OCI-LY3 (cell line): ENCODE measurements around the gene SCUBE3.

Experiments
- EZH2phosphoT487 ChIP-seq: fragments of 200-600 bp; shearing (Covaris generic); IDR thresholded peaks from 2 replicates; pipeline ENCODE4 v1.6.1; 2018; ENCODE audit warnings: antibody characterized with exemption, mixed run types, low read depth
- TF ChIP-seq, protein P1 (sequence below): fragments of 200-600, 300-600 bp; sonication (generic); IDR thresholded peaks from 2 replicates; pipeline ENCODE4 v1.5.1; 2014; ENCODE audit warnings: antibody characterized with exemption, low read length, low read depth

DNA sequence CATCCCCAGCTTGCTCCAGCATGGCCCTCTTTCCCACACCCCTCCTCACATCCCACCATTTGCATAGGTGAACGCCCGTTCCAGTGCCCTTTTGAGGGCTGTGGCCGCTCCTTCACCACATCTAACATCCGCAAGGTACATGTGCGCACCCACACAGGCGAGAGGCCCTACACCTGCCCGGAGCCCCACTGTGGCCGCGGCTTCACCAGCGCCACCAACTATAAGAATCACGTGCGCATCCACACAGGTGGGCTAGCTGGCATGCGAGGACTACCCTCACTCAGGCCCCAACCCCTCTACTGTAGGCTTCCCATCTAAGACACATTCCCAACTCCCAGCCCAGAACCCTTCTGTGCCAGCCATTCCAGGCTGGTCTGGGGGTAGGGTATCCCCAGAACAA, 77.7 kb downstream of the SCUBE3 start:
- TF ChIP-seq, protein P1, sequence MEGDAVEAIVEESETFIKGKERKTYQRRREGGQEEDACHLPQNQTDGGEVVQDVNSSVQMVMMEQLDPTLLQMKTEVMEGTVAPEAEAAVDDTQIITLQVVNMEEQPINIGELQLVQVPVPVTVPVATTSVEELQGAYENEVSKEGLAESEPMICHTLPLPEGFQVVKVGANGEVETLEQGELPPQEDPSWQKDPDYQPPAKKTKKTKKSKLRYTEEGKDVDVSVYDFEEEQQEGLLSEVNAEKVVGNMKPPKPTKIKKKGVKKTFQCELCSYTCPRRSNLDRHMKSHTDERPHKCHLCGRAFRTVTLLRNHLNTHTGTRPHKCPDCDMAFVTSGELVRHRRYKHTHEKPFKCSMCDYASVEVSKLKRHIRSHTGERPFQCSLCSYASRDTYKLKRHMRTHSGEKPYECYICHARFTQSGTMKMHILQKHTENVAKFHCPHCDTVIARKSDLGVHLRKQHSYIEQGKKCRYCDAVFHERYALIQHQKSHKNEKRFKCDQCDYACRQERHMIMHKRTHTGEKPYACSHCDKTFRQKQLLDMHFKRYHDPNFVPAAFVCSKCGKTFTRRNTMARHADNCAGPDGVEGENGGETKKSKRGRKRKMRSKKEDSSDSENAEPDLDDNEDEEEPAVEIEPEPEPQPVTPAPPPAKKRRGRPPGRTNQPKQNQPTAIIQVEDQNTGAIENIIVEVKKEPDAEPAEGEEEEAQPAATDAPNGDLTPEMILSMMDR, result no peak
- TF ChIP-seq EZH2phosphoT487, result no peak
